ENCODE results near the gene MOV10.

MOV10 gene

DNA sequence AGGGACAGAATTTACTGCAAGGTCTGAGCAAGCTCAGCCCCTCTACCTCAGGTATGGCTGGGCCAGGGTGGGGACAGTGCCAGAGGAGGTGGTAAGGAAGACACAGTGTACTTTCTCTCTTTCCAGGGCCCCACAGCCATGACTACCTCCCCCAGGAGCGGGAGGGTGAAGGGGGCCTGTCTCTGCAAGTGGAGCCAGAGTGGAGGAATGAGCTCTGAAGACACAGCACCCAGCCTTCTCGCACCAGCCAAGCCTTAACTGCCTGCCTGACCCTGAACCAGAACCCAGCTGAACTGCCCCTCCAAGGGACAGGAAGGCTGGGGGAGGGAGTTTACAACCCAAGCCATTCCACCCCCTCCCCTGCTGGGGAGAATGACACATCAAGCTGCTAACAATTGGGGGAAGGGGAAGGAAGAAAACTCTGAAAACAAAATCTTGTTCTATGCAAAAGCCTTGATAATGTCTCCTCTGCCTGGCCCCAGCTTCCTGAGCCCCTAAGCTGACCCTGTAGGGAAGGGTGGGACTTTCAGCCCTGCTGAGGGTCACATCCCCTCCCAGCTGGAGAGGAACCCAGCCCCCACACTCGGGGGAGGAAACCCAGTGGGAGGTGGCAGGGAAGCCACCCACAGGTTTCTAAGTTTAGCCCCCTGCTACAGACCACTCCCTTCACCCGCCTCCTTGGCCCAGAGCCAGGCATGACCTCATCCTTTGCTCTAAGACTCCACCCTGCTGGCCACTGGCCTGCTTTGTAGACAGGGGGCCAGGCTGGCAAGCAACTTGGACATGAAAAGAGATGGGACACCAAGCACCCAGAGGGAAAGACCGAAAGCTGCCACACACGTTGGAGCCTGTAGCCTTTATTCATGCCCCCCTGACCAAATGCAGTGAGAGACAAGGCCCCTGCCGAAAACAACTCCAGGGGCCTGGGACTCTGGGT, 26.1 kb downstream of the MOV10 start (continued):
- TF ChIP-seq, protein P1, sequence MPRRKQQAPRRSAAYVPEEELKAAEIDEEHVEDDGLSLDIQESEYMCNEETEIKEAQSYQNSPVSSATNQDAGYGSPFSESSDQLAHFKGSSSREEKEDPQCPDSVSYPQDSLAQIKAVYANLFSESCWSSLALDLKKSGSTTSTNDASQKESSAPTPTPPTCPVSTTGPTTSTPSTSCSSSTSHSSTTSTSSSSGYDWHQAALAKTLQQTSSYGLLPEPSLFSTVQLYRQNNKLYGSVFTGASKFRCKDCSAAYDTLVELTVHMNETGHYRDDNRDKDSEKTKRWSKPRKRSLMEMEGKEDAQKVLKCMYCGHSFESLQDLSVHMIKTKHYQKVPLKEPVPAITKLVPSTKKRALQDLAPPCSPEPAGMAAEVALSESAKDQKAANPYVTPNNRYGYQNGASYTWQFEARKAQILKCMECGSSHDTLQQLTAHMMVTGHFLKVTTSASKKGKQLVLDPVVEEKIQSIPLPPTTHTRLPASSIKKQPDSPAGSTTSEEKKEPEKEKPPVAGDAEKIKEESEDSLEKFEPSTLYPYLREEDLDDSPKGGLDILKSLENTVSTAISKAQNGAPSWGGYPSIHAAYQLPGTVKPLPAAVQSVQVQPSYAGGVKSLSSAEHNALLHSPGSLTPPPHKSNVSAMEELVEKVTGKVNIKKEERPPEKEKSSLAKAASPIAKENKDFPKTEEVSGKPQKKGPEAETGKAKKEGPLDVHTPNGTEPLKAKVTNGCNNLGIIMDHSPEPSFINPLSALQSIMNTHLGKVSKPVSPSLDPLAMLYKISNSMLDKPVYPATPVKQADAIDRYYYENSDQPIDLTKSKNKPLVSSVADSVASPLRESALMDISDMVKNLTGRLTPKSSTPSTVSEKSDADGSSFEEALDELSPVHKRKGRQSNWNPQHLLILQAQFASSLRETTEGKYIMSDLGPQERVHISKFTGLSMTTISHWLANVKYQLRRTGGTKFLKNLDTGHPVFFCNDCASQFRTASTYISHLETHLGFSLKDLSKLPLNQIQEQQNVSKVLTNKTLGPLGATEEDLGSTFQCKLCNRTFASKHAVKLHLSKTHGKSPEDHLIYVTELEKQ (tag by site-specific recombination; IDR thresholded peaks at IDR 0.05; ENCODE audit: borderline replicate concordance) = peak; percentile 63; the same call in 1 of the 2 replicates
- TF ChIP-seq, protein P2, sequence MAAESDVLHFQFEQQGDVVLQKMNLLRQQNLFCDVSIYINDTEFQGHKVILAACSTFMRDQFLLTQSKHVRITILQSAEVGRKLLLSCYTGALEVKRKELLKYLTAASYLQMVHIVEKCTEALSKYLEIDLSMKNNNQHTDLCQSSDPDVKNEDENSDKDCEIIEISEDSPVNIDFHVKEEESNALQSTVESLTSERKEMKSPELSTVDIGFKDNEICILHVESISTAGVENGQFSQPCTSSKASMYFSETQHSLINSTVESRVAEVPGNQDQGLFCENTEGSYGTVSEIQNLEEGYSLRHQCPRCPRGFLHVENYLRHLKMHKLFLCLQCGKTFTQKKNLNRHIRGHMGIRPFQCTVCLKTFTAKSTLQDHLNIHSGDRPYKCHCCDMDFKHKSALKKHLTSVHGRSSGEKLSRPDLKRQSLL (tag by site-specific recombination; IDR thresholded peaks at IDR 0.05) = 0 out of 2 replicates have a peak, but pooled peaks have one; percentile 5
- no peak for TF ChIP-seq ZNF19 (tag by site-specific recombination; IDR thresholded peaks at IDR 0.05; ENCODE audit: low read depth)
- no peak for TF ChIP-seq ZFP69B (tag by site-specific recombination; IDR thresholded peaks at IDR 0.05)
- no peak for TF ChIP-seq ZSCAN16 (tag by site-specific recombination; IDR thresholded peaks at IDR 0.05)
- TF ChIP-seq ZNF558 (tag by site-specific recombination; IDR thresholded peaks at IDR 0.05) = peak; percentile 73; the same call in 1 of the 2 replicates
- no peak for TF ChIP-seq ZNF266 (tag by site-specific recombination; IDR thresholded peaks at IDR 0.05; ENCODE audit: low read depth)
- TF ChIP-seq ZNF157 (tag by site-specific recombination; IDR thresholded peaks at IDR 0.05) = no peak
- TF ChIP-seq OSR2 (tag by site-specific recombination; IDR thresholded peaks at IDR 0.05) = peak; percentile 67
- TF ChIP-seq ZNF510 (tag by site-specific recombination; IDR thresholded peaks at IDR 0.05; ENCODE audit: insufficient replicate concordance) = no peak
- no peak for TF ChIP-seq ZNF112 (tag by site-specific recombination; IDR thresholded peaks at IDR 0.05)
- TF ChIP-seq ZNF610 (tag by site-specific recombination; IDR thresholded peaks at IDR 0.05; ENCODE audit: borderline replicate concordance) = no peak; the same call in 1 of the 2 replicates
- TF ChIP-seq ZBTB21 (tag by site-specific recombination; IDR thresholded peaks at IDR 0.05) = peak; percentile 55
- TF ChIP-seq, protein P3, sequence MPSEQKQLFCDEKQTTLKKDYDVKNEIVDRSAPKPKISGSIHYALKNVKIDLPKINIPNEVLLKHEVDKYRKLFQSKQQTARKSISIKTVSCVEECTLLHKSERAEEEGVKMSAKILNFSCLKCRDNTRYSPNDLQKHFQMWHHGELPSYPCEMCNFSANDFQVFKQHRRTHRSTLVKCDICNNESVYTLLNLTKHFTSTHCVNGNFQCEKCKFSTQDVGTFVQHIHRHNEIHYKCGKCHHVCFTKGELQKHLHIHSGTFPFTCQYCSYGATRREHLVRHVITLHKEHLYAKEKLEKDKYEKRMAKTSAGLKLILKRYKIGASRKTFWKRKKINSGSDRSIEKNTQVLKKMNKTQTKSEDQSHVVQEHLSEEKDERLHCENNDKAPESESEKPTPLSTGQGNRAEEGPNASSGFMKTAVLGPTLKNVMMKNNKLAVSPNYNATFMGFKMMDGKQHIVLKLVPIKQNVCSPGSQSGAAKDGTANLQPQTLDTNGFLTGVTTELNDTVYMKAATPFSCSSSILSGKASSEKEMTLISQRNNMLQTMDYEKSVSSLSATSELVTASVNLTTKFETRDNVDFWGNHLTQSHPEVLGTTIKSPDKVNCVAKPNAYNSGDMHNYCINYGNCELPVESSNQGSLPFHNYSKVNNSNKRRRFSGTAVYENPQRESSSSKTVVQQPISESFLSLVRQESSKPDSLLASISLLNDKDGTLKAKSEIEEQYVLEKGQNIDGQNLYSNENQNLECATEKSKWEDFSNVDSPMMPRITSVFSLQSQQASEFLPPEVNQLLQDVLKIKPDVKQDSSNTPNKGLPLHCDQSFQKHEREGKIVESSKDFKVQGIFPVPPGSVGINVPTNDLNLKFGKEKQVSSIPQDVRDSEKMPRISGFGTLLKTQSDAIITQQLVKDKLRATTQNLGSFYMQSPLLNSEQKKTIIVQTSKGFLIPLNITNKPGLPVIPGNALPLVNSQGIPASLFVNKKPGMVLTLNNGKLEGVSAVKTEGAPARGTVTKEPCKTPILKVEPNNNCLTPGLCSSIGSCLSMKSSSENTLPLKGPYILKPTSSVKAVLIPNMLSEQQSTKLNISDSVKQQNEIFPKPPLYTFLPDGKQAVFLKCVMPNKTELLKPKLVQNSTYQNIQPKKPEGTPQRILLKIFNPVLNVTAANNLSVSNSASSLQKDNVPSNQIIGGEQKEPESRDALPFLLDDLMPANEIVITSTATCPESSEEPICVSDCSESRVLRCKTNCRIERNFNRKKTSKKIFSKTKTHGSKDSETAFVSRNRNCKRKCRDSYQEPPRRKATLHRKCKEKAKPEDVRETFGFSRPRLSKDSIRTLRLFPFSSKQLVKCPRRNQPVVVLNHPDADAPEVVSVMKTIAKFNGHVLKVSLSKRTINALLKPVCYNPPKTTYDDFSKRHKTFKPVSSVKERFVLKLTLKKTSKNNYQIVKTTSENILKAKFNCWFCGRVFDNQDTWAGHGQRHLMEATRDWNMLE (tag by site-specific recombination; conservative IDR thresholded peaks at IDR 0.05; ENCODE audit: low read depth) = no peak
- TF ChIP-seq ZNF214 (tag by site-specific recombination; IDR thresholded peaks at IDR 0.05; ENCODE audit: borderline replicate concordance) = peak; percentile 31; the same call in 1 of the 2 replicates
- TF ChIP-seq ZNF701 (tag by site-specific recombination; IDR thresholded peaks at IDR 0.05) = no peak; the same call in 1 of the 2 replicates
- TF ChIP-seq, protein P4, sequence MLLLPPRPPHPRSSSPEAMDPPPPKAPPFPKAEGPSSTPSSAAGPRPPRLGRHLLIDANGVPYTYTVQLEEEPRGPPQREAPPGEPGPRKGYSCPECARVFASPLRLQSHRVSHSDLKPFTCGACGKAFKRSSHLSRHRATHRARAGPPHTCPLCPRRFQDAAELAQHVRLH (tag by site-specific recombination; IDR thresholded peaks at IDR 0.05) = no peak
- TF ChIP-seq ZNF423 (tag by site-specific recombination; IDR thresholded peaks at IDR 0.05) = peak; percentile 97
- TF ChIP-seq ZNF335 (tag by site-specific recombination; conservative IDR thresholded peaks at IDR 0.05) = peak; percentile 26; the same call in 1 of the 2 replicates
- TF ChIP-seq, protein P5, sequence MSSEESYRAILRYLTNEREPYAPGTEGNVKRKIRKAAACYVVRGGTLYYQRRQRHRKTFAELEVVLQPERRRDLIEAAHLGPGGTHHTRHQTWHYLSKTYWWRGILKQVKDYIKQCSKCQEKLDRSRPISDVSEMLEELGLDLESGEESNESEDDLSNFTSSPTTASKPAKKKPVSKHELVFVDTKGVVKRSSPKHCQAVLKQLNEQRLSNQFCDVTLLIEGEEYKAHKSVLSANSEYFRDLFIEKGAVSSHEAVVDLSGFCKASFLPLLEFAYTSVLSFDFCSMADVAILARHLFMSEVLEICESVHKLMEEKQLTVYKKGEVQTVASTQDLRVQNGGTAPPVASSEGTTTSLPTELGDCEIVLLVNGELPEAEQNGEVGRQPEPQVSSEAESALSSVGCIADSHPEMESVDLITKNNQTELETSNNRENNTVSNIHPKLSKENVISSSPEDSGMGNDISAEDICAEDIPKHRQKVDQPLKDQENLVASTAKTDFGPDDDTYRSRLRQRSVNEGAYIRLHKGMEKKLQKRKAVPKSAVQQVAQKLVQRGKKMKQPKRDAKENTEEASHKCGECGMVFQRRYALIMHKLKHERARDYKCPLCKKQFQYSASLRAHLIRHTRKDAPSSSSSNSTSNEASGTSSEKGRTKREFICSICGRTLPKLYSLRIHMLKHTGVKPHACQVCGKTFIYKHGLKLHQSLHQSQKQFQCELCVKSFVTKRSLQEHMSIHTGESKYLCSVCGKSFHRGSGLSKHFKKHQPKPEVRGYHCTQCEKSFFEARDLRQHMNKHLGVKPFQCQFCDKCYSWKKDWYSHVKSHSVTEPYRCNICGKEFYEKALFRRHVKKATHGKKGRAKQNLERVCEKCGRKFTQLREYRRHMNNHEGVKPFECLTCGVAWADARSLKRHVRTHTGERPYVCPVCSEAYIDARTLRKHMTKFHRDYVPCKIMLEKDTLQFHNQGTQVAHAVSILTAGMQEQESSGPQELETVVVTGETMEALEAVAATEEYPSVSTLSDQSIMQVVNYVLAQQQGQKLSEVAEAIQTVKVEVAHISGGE (tag by site-specific recombination; conservative IDR thresholded peaks at IDR 0.05; ENCODE audit: low read depth) = no peak
- TF ChIP-seq, protein P6, sequence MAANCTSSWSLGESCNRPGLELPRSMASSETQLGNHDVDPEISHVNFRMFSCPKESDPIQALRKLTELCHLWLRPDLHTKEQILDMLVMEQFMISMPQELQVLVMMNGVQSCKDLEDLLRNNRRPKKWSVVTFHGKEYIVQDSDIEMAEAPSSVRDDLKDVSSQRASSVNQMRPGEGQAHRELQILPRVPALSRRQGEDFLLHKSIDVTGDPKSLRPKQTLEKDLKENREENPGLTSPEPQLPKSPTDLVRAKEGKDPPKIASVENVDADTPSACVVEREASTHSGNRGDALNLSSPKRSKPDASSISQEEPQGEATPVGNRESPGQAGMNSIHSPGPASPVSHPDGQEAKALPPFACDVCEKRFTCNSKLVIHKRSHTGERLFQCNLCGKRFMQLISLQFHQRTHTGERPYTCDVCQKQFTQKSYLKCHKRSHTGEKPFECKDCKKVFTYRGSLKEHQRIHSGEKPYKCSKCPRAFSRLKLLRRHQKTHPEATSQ (tag by site-specific recombination; IDR thresholded peaks at IDR 0.05) = no peak
- no peak for TF ChIP-seq ZNF114 (tag by site-specific recombination; IDR thresholded peaks at IDR 0.05)
- TF ChIP-seq ZNF311 (tag by site-specific recombination; IDR thresholded peaks at IDR 0.05; ENCODE audit: borderline replicate concordance) = no peak
